Adipose tissue (tissue), 3 donors: ENCODE measurements around the gene PRKD2. TPM values are rescaled to one million over a fixed set of nuclear protein-coding genes. Genes with fewer than 3 reads are reported as not detected.

ENCODE experiments used
- H3K27ac ChIP-seq: one replicate; pipeline ENCODE4 v1.5.1; 2013; ENCODE audit warnings: low read depth, low read length
- WGBS, 3 donors: extraction: QIAGEN DNeasy Blood & Tissue Kit; methylation state at CpG; one replicate each; pipeline ENCODE4 v1.1.7; 2013; 5-methylcytosine and 5-hydroxymethylcytosine counted together
- polyA plus RNA-seq, 3 donors: library from polyadenylated mRNA; stranded (reverse); fragments of 200-250 nt; gene quantifications; one replicate each; pipeline ENCODE4 v1.2.3, GENCODE V29; 2013
- donor health status: healthy with polysubstance abuse.
- donor health status: Bipolar disorder and iron deficiency.
- donor health status: healthy.

PRKD2 gene
- polyA plus RNA-seq, 3 donors: 20.4 to 41.5 (median 26.7) TPM

GRCh38 chr19:46691948-46692347, 25.0 kb downstream of the PRKD2 start:
- H3K27ac ChIP-seq: no peak overlapping the region
- WGBS, 3 donors: 94 to 97% (median 96%) methylated on average over 2 of the region's 2 CpGs

GRCh38 chr19:46691104-46691503, 25.8 kb downstream of the PRKD2 start:
- no peak overlapping the region for H3K27ac ChIP-seq
- WGBS, 3 donors: 46 to 50% (median 48%) methylated on average over 2 of the region's 2 CpGs

- H3K27ac ChIP-seq: no peak overlapping the region
- WGBS, 3 donors: 94 to 96% (median 95%) methylated on average over 14 of the region's 14 CpGs
These were observed 27.6 kb downstream of the PRKD2 start for GRCh38 chr19:46689358-46689757.

- 91 to 96% (median 92%) methylated on average over 6 of the region's 6 CpGs for WGBS, 3 donors
- no peak overlapping the region for H3K27ac ChIP-seq
These were observed 29.3 kb downstream of the PRKD2 start for GRCh38 chr19:46687438-46688145.

- 44 to 80% (median 70%) methylated on average over 2 to 3 of the region's 3 CpGs for WGBS, 3 donors
- H3K27ac ChIP-seq: no peak overlapping the region
These were observed 31.7 kb downstream of the PRKD2 start for GRCh38 chr19:46685189-46685588.

GRCh38 chr19:46678110-46678732, 38.7 kb downstream of the PRKD2 start:
- H3K27ac ChIP-seq: no peak overlapping the region
- WGBS, 3 donors: 84 to 91% (median 87%) methylated on average over 26 of the region's 26 CpGs

- H3K27ac ChIP-seq: no peak overlapping the region
- 92 to 98% (median 95%) methylated on average over 21 of the region's 21 CpGs for WGBS, 3 donors
These were observed 42.3 kb downstream of the PRKD2 start for GRCh38 chr19:46674416-46675178.

GRCh38 chr19:46670813-46671212, 46.1 kb downstream of the PRKD2 start:
- no peak overlapping the region for H3K27ac ChIP-seq

- WGBS, 3 donors: 91 to 93% (median 92%) methylated on average over 3 of the region's 3 CpGs
- H3K27ac ChIP-seq: no peak overlapping the region
These were observed 48.3 kb downstream of the PRKD2 start for GRCh38 chr19:46668662-46669061.

- H3K27ac ChIP-seq: no peak overlapping the region
- WGBS, 3 donors: 83 to 94% (median 92%) methylated on average over 8 of the region's 8 CpGs
These were observed 51.8 kb downstream of the PRKD2 start for GRCh38 chr19:46665072-46665471.

GRCh38 chr19:46661735-46662592, 55.0 kb downstream of the PRKD2 start:
- no peak overlapping the region for H3K27ac ChIP-seq
- WGBS, 3 donors: 4 to 7% (median 5%) methylated on average over 19 of the region's 19 CpGs

GRCh38 chr19:46661020-46661731, 55.7 kb downstream of the PRKD2 start, which contains the start of gene DACT3:
TSS of gene DACT3 (minus strand) at chr19:46661182. CDS start at chr19:46661064, 118 bp downstream.
- no peak within 1 kb of the TSS for H3K27ac ChIP-seq
- WGBS, 3 donors: 0 to 1% (median 1%) methylated on average over 46 to 61 of the region's 61 CpGs

- no peak overlapping the region for H3K27ac ChIP-seq
- WGBS, 3 donors: 1% methylated on average over 34 to 40 of the region's 40 CpGs
These were observed 56.3 kb downstream of the PRKD2 start for GRCh38 chr19:46660551-46661019.

- WGBS, 3 donors: 3 to 8% (median 6%) methylated on average over 13 to 14 of the region's 14 CpGs
- H3K27ac ChIP-seq: no peak overlapping the region
These were observed 56.9 kb downstream of the PRKD2 start for GRCh38 chr19:46660008-46660517.

GRCh38 chr19:46659151-46660007, 57.5 kb downstream of the PRKD2 start:
- H3K27ac ChIP-seq: no peak overlapping the region
- 7 to 8% (median 7%) methylated on average over 26 to 28 of the region's 28 CpGs for WGBS, 3 donors

- whole genome bisulfite sequencing, 3 donors: 94 to 97% (median 96%) methylated on average over 5 of the region's 5 CpGs
- H3K27ac ChIP-seq: no peak overlapping the region
These were observed 60.4 kb downstream of the PRKD2 start for GRCh38 chr19:46656541-46656940.
